Retina (tissue), 1 donor: Measurements from ENCODE around the gene ARL17A.
"Not testable (repeated sequence)": the region's sequence is repeated elsewhere in the genome, so short reads cannot be mapped to it uniquely, and the experiment has no call there.

ENCODE experiments used
- DNase-seq: peaks from one replicate; pipeline ENCODE4 v3.0.0-alpha.2; 2016

Gene ARL17A

DNA sequence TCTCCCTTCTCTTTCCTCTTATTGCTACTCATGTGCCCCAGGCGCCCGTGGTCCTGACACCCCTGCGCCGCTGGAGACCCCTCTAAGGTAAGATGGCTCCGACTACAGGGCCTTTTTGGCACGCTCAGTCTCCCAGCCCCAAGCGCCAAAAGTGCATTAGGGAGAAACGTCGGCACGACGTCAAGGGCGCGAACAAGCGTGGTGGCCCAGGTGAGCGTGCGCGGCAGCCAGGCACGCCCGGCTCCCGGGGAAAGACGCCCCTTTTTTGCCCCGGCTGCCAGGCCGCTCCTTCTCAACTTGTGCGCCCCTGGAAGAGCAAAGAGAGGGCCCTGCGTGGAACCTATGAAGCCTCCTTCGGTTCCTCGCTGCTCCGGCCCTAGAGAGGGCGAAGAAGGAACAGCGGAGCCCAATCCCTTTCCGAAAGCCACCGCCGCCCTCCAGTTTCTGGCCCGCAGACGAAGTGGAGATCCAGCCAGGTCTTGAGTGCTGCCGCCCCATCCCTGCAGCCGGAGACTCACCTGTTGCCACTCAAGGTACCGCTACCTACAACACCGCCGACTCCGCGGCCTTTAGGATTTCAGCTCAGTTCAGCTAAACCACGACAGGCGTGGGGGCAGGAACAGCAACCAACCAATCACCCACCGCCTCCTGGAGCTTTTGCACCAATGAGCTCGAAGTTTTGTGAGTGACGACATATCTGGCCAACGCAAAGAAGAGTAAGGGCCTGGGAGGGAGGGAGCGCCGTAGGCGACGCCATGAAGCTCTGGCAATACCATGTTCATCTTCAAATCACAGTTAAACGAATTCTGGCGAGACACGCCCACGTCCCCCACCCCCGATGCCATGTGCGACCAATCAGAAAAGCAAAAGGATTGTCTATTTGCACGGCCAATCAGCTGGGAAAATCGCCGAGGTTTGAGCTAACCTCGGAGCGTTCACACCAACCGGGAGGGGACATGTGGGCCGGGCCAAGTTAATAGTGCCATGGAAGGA is at the start of gene ARL17A:
TSS of gene ARL17A (minus strand) at position 609 of the 993 bp plus-strand sequence. CDS start 3,369 bp downstream, outside the sequence.
- DNase-seq = not testable (repeated sequence)

DNA sequence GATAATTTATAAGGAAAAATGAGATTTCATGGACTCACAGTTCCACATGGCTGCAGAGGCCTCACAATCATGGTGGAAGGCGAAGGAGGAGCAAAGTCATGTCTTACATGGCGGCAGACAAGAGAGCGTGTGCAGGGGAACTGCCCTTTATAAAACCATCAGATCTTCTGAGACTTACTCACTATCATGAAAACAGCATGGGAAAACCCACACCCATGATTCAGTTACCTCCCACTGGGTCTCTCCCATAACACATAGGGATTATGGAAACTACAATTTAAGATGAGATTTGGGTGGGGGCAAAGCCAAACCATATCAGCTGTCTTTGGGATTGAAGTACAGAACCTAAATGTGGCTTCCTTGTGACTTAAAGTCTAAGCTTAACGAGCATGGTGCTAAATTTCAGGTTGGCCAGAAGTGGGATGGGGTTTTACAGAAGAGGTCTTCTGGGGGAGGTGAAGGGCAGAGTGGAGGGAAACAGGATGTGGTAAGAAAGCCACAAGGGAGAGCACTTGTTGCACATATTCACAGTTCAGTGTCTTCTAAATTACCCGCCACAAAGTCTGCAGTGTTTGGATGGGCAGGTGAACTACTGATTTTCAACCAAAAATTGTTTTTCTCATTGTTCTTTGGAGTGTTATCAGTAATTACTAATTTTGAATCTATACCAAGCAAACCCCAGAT is 49.4 kb upstream of the ARL17A start:
- DNase-seq = not testable (repeated sequence)

DNA sequence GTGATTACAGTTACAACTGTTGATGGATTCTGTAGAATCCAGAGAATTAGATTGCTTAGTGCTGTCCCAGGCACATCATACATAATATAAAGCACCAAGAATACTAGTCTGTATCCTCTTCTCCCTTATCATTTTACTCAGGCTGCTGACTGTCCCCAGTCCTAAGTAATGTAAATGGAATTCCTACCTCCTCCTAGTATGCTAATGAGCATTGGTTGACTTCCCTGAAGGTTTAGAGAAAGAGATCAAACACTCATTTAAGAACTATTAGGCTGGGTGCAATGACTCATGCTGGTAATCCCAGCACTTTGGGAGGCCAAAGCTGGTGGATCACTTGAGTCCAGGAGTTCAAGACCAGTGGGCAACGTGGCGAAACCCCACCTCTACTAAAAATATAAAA is 48.0 kb upstream of the ARL17A start:
- not testable (repeated sequence) for DNase-seq

DNA sequence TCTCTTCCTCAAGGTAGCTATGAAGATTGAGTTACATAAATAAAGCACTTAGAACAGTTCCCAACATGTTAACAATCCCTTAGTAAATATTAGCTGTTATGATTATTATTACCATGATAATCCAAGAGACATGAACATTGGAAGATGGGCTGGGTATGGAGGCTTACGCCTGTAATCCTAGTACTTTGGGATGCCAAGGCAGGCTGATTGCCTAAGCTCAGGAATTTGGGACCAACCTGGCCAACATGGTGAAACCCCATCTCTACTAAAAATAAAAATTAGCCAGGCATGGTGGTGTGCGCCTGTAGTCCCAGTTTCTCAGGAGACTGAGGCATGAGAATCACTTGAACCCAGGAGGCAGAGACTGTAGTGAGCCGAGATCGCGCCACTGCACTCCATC is 45.2 kb upstream of the ARL17A start:
- not testable (repeated sequence) for DNase-seq

DNA sequence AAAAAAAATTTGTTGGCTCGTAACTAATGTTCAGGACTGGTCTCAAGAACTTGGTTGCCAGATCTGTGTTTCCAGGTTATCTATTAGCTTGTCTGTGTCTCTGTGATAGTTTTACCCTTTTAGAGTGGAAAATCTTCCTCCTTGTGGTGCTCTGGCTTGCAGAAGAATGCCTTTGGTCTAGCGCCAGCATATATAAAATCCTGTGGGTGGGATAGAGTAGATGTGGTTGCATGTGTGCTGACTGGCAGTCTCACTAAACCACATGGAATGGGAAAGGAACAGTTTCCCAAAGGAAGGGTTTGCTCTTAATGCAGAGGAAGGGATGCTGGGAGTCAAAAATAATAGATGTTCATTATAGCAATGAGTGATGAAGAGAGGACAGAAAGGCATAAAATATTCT is 44.3 kb upstream of the ARL17A start:
- not testable (repeated sequence) for DNase-seq

DNA sequence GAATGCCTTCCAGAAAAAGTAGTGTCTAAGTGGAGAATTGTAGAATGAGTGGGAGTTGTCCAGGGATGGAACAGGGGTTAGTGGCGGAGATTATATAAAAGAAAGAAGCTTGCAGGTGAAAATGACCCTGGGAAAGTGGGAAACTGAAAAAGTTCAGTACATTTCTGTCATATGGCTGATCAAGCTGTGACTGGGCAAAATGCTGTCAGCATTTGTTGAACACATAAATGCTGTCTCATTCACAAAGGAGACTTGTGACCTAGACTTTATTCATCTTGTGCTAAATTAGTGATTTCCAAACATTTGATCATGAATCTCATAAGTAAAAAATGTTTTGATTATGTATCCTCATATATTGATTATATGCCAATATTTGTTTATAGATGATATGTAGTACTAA is 39.5 kb upstream of the ARL17A start:
- DNase-seq = not testable (repeated sequence)

DNA sequence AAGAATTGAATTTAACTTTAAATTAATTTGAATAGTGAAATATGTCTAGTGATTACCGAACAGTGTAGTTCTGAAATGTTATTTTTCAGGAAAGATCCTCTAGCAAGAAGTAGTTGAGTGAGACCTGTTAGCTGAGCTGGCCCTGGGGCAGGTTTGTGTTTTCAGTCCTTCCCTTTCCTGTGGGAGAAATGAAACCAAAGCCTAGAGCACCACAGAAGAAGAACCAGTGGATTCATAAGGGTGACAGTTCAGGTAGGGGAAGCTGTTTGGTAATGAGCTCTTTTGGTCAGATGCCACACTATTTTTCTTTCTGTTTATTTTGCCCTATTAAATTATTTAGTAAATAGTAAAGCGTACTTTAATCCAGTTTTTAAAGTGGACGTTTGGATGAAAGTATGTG is 37.6 kb upstream of the ARL17A start:
- DNase-seq = not testable (repeated sequence)

DNA sequence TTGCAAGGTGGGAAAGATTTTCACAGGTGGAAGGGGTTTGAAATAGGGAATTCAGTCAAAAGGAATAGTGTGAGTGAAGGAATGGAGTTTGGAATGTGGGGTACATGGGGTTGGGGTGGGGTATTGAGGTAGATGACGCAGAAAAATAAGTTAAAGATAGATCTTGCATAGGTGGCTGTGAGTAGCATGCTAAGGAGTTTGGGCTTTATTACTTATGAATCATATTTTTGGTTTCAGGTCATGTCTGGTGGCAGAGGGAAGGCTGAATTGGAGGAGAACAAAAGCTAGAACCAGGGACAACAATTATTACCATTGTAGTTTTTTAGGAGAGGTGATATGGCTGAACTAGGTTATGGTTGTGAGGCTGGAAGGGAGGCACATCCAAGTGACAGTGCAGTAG is 34.4 kb upstream of the ARL17A start:
- DNase-seq = not testable (repeated sequence)

DNA sequence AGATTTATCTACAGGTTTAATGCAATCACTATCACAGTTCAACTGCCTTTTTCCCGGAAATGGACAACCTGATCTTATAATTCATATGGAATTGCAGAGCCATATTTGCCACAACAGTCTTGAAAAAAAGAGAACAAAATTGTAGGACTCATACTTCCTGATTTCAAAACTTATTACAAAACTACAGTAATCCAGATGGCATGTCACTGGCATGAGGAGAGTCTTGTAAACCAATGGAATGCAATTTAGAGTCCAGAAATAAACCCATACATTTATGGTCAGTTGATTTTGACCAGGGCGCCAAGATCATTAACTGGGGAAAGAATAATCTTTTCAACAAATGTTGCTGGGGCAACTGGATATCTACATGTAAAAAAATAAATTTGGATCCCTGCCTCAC is 31.8 kb upstream of the ARL17A start:
- DNase-seq = not testable (repeated sequence)

DNA sequence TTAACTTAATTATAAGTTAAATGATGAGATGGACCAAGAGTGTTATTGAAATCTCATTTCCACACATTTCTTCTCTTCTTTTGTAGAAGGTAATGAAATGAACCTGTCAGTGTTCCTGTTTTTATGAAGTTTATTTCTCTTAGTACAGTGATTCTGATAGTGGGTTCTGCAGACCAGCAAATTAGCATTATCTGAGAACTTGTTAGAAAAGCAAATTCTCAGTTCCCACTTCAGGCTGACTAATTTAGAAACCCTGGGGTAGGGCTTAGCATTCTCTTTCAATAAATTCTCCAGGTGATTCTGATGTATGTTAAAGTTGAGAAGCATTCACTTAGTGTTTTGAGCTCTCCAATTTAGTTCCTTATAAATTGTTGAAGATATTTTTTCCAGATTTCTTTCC is 23.6 kb upstream of the ARL17A start:
- DNase-seq = not testable (repeated sequence)

DNA sequence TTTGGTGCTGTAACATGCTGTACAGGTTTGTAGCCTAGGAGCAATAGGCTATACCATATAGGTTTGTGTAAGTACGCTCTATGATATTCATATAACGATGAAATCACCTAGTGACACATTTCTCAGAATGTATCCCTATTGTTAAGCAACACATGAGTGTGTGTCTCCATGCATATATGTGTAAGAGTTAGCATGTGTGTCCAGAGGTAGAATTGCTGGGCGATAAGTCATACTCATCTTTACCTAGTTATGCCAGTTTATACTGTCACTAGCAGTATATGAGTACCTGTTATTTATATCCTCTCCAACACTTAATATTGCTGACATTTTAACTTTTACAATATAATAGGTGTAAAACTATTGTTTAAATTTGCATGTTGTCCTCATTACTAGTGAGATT is 21.3 kb upstream of the ARL17A start:
- not testable (repeated sequence) for DNase-seq

DNA sequence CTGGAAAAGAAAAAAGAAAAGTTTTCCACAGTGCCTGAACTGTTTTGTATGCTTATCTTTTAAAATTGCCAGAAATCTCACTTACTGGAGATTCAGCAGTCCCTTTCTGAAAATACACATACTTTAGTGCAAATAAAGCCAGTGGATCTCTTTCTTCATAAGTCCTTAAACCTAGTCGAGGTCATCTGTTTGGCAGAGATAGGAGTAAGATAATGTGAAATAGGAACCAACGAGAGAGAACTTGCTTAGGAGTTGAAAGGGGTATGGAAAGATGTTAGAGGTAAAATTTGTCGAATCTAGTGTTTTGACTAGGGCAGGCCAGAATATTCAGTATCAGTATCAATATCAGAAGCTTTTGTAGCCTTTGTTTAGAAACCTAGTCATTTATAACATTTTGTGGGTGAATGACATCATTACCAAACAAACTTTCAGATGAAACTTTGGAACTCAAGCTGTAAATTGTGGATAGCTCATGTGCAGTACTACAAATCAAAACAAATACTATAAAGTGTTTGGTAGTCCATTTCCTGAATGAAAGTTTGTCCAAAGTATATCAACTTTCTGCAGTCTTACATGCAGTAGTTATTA is 18.9 kb upstream of the ARL17A start:
- not testable (repeated sequence) for DNase-seq

DNA sequence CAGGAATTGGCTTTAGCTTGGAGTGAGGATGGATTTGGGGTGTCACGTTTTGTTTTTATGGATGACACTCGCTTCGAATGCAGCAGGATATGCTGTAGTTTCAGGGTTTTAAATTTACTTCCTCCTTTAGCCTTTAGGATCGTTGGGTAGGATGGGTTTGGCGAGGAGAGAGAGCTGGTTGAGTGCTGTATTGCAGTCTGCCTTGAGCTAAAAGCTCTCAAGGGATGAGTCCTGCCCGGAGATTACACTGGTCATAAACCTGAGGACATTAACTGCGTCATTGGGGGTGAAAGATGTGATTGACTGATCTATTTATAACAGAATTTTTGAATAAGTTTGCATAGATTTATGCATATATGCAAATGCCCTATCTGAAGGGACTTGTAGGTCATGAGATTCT is 11.8 kb upstream of the ARL17A start:
- DNase-seq = not testable (repeated sequence)

DNA sequence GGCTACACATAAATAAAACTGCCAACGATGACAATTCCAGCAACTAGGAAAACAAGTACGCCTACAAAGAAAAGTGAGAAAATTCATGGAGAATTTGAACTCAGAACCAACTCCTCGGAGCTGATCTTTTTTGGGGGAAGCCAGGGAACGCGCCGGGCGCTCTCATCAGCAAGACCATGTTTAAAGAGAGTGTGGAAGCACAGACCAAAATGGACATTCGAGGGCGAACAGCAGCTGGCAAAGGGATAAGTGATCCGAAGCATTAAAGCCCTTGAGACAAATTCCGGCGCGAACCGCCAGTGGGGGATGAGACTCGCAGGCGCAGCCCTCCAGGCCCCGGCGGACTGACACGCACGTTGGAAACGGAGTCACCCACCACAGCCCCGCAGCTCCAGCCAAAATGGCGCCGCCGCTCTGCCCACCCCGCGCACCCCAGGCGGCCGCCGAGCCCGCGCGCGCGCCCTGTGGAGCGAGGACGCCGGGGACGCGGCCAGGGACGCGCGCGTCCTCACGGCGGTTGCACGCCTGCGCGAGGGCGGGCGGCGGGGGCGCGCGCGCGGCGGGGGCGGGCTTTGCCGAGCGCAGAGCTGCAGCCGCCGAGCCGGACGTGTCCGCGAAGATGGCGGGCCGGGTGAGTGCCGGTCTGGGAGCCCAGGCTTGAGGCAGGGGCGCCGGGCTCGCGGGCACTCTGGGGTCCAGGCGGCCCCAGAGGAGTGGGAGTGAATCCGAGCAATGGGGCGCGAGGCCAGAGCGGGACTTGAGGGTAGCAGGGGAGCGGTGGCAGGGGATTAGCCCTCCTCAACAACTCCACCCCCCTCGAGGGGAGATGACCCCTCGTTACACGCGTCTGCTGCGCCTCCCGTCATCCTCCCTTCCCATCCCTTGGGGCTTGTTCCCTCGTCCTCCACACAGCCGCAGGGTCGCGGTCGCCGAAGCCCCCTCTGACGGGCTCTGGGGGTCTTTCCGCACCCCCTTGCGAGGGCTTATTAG is 11.0 kb upstream of the ARL17A start, which contains the start of gene NSF:
TSS of gene NSF (plus strand) at position 513 of the 990 bp plus-strand sequence. CDS start at position 620, 107 bp downstream.
- not testable (repeated sequence) for DNase-seq

DNA sequence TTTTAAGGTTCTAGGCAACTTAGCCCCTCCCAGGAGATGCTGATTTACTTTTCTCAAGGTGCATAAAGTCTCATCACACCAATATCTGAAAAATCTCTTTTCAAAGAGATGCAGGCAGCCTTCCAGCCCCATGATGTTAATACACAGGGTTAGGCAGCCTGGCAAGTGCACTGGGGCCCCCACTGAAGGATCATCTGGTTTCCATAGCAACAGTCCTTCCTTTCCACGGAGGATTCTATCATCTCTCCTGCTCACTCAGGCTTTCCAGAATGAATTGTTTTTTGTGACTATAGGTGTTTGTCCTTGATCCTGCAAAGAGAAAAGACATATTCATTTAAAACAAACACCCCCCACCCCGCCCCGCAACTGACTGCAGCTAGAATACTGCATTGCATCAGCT is 6.0 kb upstream of the ARL17A start:
- DNase-seq = not testable (repeated sequence)

DNA sequence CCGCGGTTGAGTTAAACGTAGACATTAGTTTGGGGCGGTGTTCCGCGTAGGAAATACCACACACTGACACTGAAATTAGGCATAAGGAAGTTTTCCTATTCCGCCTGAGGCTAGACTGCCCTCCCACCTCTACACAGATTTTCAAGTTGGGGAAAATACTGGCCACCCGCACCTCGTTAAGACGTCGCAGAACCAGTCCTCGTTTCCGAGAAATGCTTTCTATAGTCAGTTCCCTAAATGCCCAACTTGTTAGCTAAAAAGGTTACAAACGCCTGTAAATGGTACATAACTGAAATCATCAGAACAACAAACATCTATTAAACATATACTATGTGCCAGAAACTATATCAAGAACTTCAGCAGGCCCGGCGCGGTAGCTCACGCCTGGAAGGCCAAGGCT is 591 bp upstream of the ARL17A start:
- DNase-seq = not testable (repeated sequence)

DNA sequence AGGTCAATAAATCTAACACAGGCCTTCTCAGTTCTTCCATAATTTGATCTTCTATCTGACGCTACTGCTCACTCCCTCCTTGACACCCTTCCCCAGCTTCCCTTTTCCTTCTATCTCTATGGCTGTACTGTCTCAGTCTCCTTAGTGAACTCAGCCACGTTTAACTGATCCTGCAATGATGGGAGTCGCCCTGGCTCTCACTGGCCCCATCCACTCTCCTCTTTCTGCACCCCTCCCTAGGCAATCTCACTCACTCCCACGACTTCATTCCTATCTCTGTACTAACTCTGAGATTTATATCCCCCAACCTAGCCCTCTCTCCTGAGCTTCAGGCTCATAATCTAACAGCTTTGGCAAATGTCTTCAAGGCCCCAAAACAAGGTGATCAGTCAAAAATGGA is 7.7 kb downstream of the ARL17A start:
- DNase-seq = not testable (repeated sequence)

DNA sequence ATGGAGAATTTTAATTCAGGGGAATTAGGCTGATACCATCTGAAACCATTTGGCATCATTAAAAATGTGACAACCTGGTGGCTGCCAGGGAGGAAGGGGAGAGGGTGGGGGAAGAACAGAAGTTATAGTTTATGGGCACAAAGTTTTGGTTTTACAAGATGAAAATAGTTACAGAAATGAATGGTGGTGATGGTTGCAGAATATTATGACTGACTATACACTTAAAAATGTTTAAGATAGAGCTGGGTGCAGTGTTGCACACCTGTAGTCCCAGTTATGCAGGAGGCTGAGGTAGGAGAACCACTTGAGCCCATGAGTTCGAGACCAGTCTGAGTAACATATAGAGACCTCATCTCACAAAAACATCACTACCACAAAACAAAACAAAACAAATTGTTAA is 12.5 kb downstream of the ARL17A start:
- not testable (repeated sequence) for DNase-seq

DNA sequence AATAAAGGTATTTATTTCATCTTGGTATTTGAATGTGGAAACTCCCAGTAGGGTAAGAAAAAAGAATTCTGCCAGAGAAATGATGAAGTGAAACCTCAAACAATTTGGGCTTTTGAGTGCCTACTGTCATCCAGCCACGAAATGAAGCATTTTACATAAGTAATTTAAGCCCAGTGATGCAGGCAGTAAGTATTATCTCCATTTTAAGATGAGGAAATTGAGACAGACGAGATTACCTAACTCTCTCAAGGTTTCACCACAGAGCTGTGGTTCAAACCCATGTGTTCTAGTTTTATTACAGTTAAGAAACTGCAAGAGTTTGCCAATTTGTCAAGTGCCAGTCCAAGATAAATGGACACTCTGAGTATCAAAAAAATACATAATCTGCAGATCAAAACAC is 13.2 kb downstream of the ARL17A start:
- not testable (repeated sequence) for DNase-seq

DNA sequence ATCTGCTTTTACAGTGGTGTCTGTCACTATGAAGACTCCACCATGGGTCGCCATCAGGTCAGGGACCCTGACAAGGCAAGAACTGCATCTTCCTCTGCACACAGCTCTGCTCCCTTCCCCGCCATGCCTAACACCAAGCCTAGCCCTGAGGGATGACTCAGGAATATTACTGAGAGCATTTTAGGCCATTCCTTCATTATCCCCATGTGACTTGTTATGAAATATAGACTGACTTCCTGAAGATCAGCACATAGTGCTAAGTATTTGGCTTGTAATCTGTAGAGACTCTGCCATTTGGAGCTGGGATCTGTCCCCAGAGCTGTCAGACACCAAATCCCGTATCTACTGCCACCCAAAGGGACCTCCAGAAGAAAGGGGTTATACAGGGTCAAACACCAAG is 19.4 kb downstream of the ARL17A start:
- not testable (repeated sequence) for DNase-seq

DNA sequence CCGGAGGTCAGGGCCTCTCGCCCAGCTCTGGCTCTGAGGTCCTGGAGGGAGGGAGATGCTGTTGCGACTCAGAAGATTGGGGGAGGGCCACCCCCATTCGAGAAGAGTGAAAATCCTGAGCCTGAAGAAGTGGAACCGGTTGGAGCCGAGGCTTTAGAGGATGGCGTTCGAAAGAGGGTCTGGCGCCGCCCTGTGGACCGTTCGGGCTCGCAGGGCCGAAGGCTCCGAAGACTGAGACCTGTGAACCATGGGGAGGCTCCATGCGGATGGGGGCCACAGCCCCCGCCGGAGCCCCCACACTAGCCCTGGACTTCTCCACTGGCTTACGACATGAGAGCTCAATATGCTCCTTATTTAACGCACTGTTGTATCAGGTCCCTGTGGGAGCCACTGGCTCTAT is 20.3 kb downstream of the ARL17A start:
- DNase-seq = not testable (repeated sequence)

DNA sequence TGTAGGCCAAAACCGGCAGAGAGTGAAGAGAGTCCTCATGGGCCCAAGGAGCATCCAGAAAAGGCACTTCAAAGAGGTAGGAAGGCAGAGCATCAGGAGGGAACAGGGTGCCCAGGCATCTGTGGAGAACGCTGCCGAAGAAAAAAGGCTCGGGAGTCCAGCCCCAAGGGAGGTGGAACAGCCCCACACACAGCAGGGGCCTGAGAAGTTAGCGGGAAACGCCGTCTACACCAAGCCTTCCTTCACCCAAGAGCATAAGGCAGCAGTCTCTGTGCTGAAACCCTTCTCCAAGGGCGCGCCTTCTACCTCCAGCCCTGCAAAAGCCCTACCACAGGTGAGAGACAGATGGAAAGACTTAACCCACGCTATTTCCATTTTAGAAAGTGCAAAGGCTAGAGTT is 30.9 kb downstream of the ARL17A start:
- DNase-seq = not testable (repeated sequence)
